ENCODE measurements around the gene TRIM8. TPM values are rescaled to one million over a fixed set of nuclear protein-coding genes. Genes with fewer than 3 reads are reported as not detected.

Gene TRIM8
- total RNA-seq, 4 donors from 2014 or later, result 27.6 to 75.9 (median 48.8) TPM

- no peak for DNase-seq
- Histone ChIP-seq H3K27ac (peak overlapping the region; percentile 27 to 81 (median 63)), H3K36me3 (peaks cover 0 to 74% (median 6%) of the 10 kb centered on the region in 3 donors), H3K27me3 (no peaks in the 10 kb centered on the region), H3K4me1 (peaks cover 14 to 84% (median 59%) of the 10 kb centered on the region in 3 donors), H3K4me3 (no peak overlapping the region), H3K9me3 (no peaks in the 10 kb centered on the region)
- TF ChIP-seq CTCF (IDR thresholded peaks at IDR 0.05) (no peak), POLR2A (IDR thresholded peaks at IDR 0.05) (no peak)
- intact Hi-C loops (cut with DNase I), result no loop called here
- WGBS, 2 donors, result 93% methylated on average over 10 of the region's 14 CpGs; no CpG with 5 or more reads in 1 of the 2 donors
Observed at GRCh38 chr10:102619281-102619981, 24.8 kb upstream of the TRIM8 start.

GRCh38 chr10:102620138-102620590 lies 24.1 kb upstream of the TRIM8 start:
- TF ChIP-seq CTCF (IDR thresholded peaks at IDR 0.05) (no peak), POLR2A (IDR thresholded peaks at IDR 0.05) (no peak)
- H3K4me1 ChIP-seq, result peaks cover 14 to 84% (median 63%) of the 10 kb centered on the region in 3 donors

GRCh38 chr10:102620591-102621442 lies 23.5 kb upstream of the TRIM8 start:
- DNase-seq, result no peak
- Histone ChIP-seq H3K27ac (peak overlapping the region; percentile 23 to 81 (median 63)), H3K4me3 (no peak overlapping the region), H3K4me1 (peaks cover 14 to 84% (median 62%) of the 10 kb centered on the region in 3 donors), H3K9me3 (no peaks in the 10 kb centered on the region), H3K27me3 (no peaks in the 10 kb centered on the region), H3K36me3 (peaks cover 0 to 62% (median 4%) of the 10 kb centered on the region in 3 donors)
- no peak for TF ChIP-seq POLR2A (IDR thresholded peaks at IDR 0.05)
- TF ChIP-seq CTCF (IDR thresholded peaks at IDR 0.05), result no peak
- intact Hi-C loops (cut with DNase I), result no loop called here
- WGBS, 2 donors, result 64 to 77% methylated on average over 4 to 9 of the region's 15 CpGs

More at GRCh38 chr10:102620138-102620590, 24.1 kb upstream of the TRIM8 start:
- no peak for DNase-seq
- Histone ChIP-seq H3K9me3 (no peaks in the 10 kb centered on the region), H3K4me3 (no peak overlapping the region), H3K27ac (peak overlapping the region; percentile 23 to 81 (median 63)), H3K27me3 (no peaks in the 10 kb centered on the region), H3K36me3 (peaks cover 0 to 68% (median 6%) of the 10 kb centered on the region in 3 donors)
- WGBS, 2 donors, result 59% methylated on average over 4 of the region's 5 CpGs; no CpG with 5 or more reads in 1 of the 2 donors
- intact Hi-C loops (cut with DNase I), result no loop called here

GRCh38 chr10:102621443-102622325 lies 22.6 kb upstream of the TRIM8 start:
- intact Hi-C loops (cut with DNase I), result no loop called here
- Histone ChIP-seq H3K4me1 (peaks cover 10 to 84% (median 57%) of the 10 kb centered on the region in 3 donors), H3K27me3 (no peaks in the 10 kb centered on the region), H3K9me3 (no peaks in the 10 kb centered on the region), H3K36me3 (peaks cover 0 to 53% (median 0%) of the 10 kb centered on the region in 3 donors), H3K27ac (peak overlapping the region; percentile 9 to 81 (median 48)), H3K4me3 (no peak overlapping the region)
- TF ChIP-seq POLR2A (IDR thresholded peaks at IDR 0.05) (no peak), CTCF (IDR thresholded peaks at IDR 0.05) (no peak)
- WGBS, 2 donors, result 57 to 86% methylated on average over 2 to 8 of the region's 13 CpGs
- no peak for DNase-seq
